GM19463 (cell line): Measurements from ENCODE around the gene PPP2R5B.

ENCODE experiments used
- ATAC-seq: cut with Tn5 transposase; IDR thresholded peaks from one replicate; pipeline ENCODE4 v1.9.1; 2021; ENCODE audit warnings: mild to moderate bottlenecking, moderate library complexity; ENCODE audit not compliant: unreplicated experiment

Gene PPP2R5B

GRCh38 chr11:64923944-64924909, at the start of gene PPP2R5B:
Gene PPP2R5B, plus strand, starts transcription at chr11:64924689. Its CDS starts 1,046 bp downstream, at chr11:64925735.
- ATAC-seq, result peak; percentile 82

GRCh38 chr11:64875369-64876228, 48.9 kb upstream of the PPP2R5B start:
- no peak for ATAC-seq

GRCh38 chr11:64876229-64876750, 48.2 kb upstream of the PPP2R5B start:
- no peak for ATAC-seq

GRCh38 chr11:64876835-64877341, 47.6 kb upstream of the PPP2R5B start:
- no peak for ATAC-seq

GRCh38 chr11:64877390-64878222, 46.9 kb upstream of the PPP2R5B start:
- ATAC-seq, result no peak

GRCh38 chr11:64878223-64878493, 46.3 kb upstream of the PPP2R5B start:
- ATAC-seq, result no peak

- ATAC-seq, result peak; percentile 66
These were observed 45.8 kb upstream of the PPP2R5B start, which contains the start of gene EHD1 for GRCh38 chr11:64878494-64879243. Gene EHD1, minus strand, starts transcription at chr11:64878621. Its CDS starts 157 bp downstream, at chr11:64878464.

- no peak for ATAC-seq
These were observed 45.1 kb upstream of the PPP2R5B start for GRCh38 chr11:64879244-64879900.

GRCh38 chr11:64880240-64881001, 44.1 kb upstream of the PPP2R5B start:
- ATAC-seq, result no peak

- ATAC-seq, result no peak
These were observed 43.0 kb upstream of the PPP2R5B start for GRCh38 chr11:64881476-64881875.

- no peak for ATAC-seq
These were observed 42.2 kb upstream of the PPP2R5B start for GRCh38 chr11:64882243-64882642.

- ATAC-seq, result no peak
These were observed 40.9 kb upstream of the PPP2R5B start for GRCh38 chr11:64883575-64883974.

GRCh38 chr11:64884019-64884418, 40.5 kb upstream of the PPP2R5B start:
- ATAC-seq, result no peak

- no peak for ATAC-seq
These were observed 38.9 kb upstream of the PPP2R5B start for GRCh38 chr11:64885367-64886286.

- ATAC-seq, result no peak
These were observed 37.2 kb upstream of the PPP2R5B start for GRCh38 chr11:64887234-64887756.

GRCh38 chr11:64887757-64888405, 36.6 kb upstream of the PPP2R5B start:
- ATAC-seq, result peak; percentile 71

- no peak for ATAC-seq
These were observed 36.1 kb upstream of the PPP2R5B start for GRCh38 chr11:64888406-64888728.
